Epithelial cell of proximal tubule (primary cell): ENCODE measurements around the gene HMGCLL1. TPM values are rescaled to one million over a fixed set of nuclear protein-coding genes. Genes with fewer than 3 reads are reported as not detected.

Experiments used
- DNase-seq: peaks from one replicate; pipeline ENCODE4 v3.0.0-alpha.2; 2011; ENCODE audit warnings: low read depth
- H3K4me3 ChIP-seq: 2 replicates; pipeline ENCODE4 v1.5.1; 2011; ENCODE audit warnings: low read depth, mild to moderate bottlenecking, low read length
- CTCF ChIP-seq: conservative IDR thresholded peaks from 2 replicates; pipeline ENCODE4 v1.5.1; 2012; ENCODE audit warnings: low read depth, mild to moderate bottlenecking, low read length
- total RNA-seq: library from RNA; depleted of rRNA; stranded (reverse); fragments of >200 nt; gene quantifications from 2 replicates; pipeline ENCODE4 v1.2.3, GENCODE V29; 2015

The HMGCLL1 gene
- total RNA-seq, 1 donor from 2014 or later = 0.06 TPM

GRCh38 chr6:55584654-55585354 is 5.8 kb upstream of the HMGCLL1 start:
- no peak for TF ChIP-seq CTCF
- H3K4me3 ChIP-seq = no peak overlapping the region
- no peak for DNase-seq

DNA sequence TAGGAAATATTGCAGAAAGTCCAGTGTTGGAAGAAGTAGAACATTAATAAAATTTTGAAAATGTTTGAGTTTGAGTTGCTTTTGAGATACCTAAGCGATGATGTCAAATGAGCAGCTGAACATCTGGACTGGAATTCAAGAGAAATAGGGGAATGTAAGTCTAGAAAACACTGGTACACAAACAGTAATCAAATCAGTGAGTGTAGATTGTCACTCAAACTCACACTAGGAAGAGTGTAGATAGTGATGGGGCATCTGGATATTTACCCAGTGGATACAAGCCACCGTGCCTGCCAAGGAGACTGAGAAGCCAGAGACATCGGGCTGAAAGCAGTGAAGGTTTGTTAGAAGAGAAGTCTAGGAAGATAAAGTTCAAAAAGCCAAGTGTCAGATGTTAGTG is 2.2 kb downstream of the HMGCLL1 start:
- no peak overlapping the region for H3K4me3 ChIP-seq
- DNase-seq = no peak
- no peak for TF ChIP-seq CTCF

DNA sequence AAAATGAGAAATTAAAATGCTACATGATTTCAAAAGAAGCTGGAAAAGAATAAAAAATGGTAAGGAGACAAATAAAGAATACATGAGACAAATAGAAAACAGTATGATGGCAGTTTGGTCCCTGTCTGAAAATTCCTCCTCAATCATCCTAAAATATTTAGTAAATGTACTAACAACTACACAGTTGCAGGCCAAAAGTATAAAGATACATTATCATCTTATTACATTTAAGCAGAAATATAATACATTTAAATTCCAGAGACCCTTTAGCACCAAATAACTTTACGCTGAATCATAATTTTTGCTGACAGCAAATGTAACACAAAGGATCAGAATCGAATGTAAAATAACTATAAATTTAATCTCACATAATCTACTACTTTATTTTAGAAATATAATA is 4.4 kb downstream of the HMGCLL1 start:
- TF ChIP-seq CTCF = no peak
- no peak for DNase-seq
- H3K4me3 ChIP-seq = no peak overlapping the region

DNA sequence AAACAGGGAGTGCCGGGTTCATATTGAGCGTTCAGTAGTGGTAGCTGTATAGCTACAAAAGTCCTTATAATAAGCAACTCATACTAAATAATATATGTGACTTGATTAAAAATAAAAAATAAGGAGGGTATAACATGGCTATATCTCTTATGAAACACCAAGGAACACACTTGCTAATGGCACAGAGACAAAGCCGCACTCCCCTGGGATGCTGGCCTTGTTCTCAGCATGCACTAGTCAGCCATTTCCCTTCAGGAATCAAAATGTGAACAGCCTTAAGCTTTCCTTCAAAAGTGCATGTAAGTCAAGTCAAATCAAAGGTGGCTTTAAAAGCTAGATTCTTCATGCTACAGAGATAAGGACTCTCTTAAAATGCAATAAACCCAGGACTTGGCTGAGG is 9.4 kb downstream of the HMGCLL1 start:
- no peak for TF ChIP-seq CTCF
- DNase-seq = no peak

DNA sequence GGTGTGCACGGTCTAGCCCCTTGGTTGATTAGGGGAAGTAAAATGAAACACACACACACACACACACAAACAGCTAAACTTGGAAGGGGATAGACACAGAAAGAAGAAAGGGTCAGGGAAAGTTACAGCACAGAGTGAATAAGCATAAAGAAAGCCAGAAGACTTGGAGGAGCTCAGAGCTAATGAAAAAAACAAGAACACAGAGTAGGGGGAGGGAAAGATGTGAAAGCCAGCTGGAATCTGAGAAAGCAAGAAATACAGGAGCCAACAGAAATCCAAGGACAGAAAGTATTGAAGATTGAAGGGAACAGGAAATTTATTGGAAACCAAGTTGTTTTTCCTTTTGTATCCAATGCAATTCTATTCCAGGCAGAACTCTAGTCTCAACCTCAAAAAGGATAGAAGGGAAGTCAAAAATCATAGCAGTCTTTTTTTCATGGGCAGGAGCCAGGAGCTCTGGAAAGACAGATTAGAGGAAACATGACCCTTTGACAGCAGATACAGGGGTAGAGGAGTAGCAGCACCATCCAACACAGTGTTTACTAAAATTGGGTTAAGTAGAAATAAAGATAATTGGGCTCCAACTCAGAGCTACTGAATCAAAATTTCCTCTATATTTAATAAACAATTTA is 10.1 kb downstream of the HMGCLL1 start:
- no peak for TF ChIP-seq CTCF
- no peak for DNase-seq
- H3K4me3 ChIP-seq = no peak overlapping the region

More for the DNA sequence above, 9.4 kb downstream of the HMGCLL1 start:
- H3K4me3 ChIP-seq = no peak overlapping the region

DNA sequence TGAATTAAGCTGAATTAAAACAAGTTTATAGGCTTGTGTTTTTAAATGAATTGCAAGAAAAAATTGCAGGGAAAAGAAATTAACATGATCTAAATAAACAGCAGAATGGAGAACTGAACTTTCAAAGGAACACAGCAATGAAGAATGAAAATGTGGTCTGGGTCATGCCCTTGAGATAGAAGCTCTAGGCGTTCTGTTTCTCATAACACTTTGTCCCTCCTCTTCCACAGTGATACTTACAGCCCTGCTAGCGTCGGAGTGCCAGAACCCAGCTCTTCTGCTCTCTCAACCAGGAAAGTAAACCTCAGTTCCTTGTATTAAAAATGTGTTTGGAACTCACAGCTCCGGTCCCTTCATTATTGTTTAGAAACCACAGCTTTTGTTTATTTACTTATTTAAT is 11.4 kb downstream of the HMGCLL1 start:
- TF ChIP-seq CTCF = no peak
- DNase-seq = no peak
- H3K4me3 ChIP-seq = no peak overlapping the region
